MM.1S (cell line): ENCODE data around the gene PLXNB1.
"Not testable (repeated sequence)": the region's sequence is repeated elsewhere in the genome, so short reads cannot be mapped to it uniquely, and the experiment has no call there.

Experiments
- CTCF ChIP-seq: fragments of 300-600 bp; sonication (generic); IDR thresholded peaks from 2 replicates; pipeline ENCODE4 v1.5.1; 2016; ENCODE audit warnings: antibody characterized with exemption, low read length, mixed read lengths
- EZH2 ChIP-seq: fragments of 300-600 bp; sonication (generic); optimal IDR thresholded peaks from 2 replicates; pipeline ENCODE3; 2017; ENCODE audit warnings: low read depth, mild to moderate bottlenecking, antibody characterized with exemption, low read length, mixed read lengths
- EZH2phosphoT487 ChIP-seq: fragments of 300-600 bp; sonication (generic); IDR thresholded peaks from 2 replicates; pipeline ENCODE4 v1.6.1; 2018; ENCODE audit warnings: antibody characterized with exemption, low read length

- TF ChIP-seq CTCF, EZH2phosphoT487, EZH2: not testable (repeated sequence)
These were observed 28.4 kb downstream of the PLXNB1 start for GRCh38 chr3:48401434-48401901.
